SK-N-SH (cell line): ENCODE measurements around the gene ERC2. TPM values are rescaled to one million over a fixed set of nuclear protein-coding genes. Genes with fewer than 3 reads are reported as not detected.

Experiments
- CTCF ChIA-PET: fragments of 300-600, 350-600 bp; formaldehyde crosslinking; extraction: SDS; loops from one replicate; lab custom pipeline; 2021; lab: Yijun Ruan, JAX
- POLR2A ChIA-PET: fragments of 350-600 bp; sonication (Branson Sonifier 250); formaldehyde crosslinking; extraction: SDS; loops from one replicate; lab custom pipeline; 2020; ENCODE audit warnings: antibody characterized with exemption, inconsistent platforms; lab: Yijun Ruan, JAX
- DNase-seq: peaks from one replicate; pipeline ENCODE4 v3.0.0; 2012
- H2AFZ ChIP-seq: fragments of 200-600 bp; sonication (generic); 2 replicates; pipeline ENCODE4 v1.8.1; 2016; ENCODE audit warnings: antibody characterized with exemption, mild to moderate bottlenecking, low read depth
- H3F3A ChIP-seq: fragments of 200-600 bp; sonication (generic); replicated peaks from 2 replicates; pipeline ENCODE3; 2016; ENCODE audit warnings: antibody characterized with exemption, mild to moderate bottlenecking; ENCODE audit not compliant: insufficient read depth
- H3K27ac ChIP-seq, 2 experiments: fragments of 200-500 bp in 1 of 2; fragments of 200-600 bp in 1 of 2; sonication (Bioruptor generic) in 1 of 2; sonication (generic), shearing (Covaris generic) in 1 of 2; 2 replicates each; pipeline versions ENCODE4 v1.5.1 to v1.6.1; 2014 to 2016; ENCODE audit warnings: low read depth in 2 of 2, inconsistent platforms in 1 of 2, low read length in 1 of 2, mild to moderate bottlenecking in 1 of 2, mixed read lengths in 1 of 2
- H3K27me3 ChIP-seq: fragments of 200-600 bp; sonication (generic), shearing (Covaris generic); 2 replicates; pipeline ENCODE4 v1.6.1; 2016; ENCODE audit warnings: mixed run types; ENCODE audit not compliant: insufficient read depth
- H3K36me3 ChIP-seq, 2 experiments: fragments of 200-500 bp in 1 of 2; fragments of 200-600 bp in 1 of 2; sonication (Bioruptor generic) in 1 of 2; sonication (generic) in 1 of 2; replicated peaks in 1 of 2; 2 replicates each; pipeline versions ENCODE3 to v1.5.1; 2014 to 2016; ENCODE audit warnings: low read length in 1 of 2, mild to moderate bottlenecking in 1 of 2; ENCODE audit not compliant: insufficient read depth in 2 of 2, control insufficient read depth in 1 of 2
- H3K4me1 ChIP-seq, 2 experiments: fragments of 200-500 bp in 1 of 2; fragments of 200-600 bp in 1 of 2; sonication (Bioruptor generic) in 1 of 2; sonication (generic), shearing (Covaris generic) in 1 of 2; 2 replicates each; pipeline versions ENCODE4 v1.5.1 to v1.6.1; 2014 to 2016; ENCODE audit warnings: low read depth in 1 of 2, low read length in 1 of 2, mixed run types in 1 of 2; ENCODE audit not compliant: insufficient read depth in 2 of 2, control insufficient read depth in 1 of 2
- H3K4me2 ChIP-seq: fragments of 200-600 bp; sonication (generic), shearing (Covaris generic); 2 replicates; pipeline ENCODE4 v1.6.1; 2017; ENCODE audit warnings: mixed run types
- H3K4me3 ChIP-seq, 2 experiments: fragments of 200-500 bp in 1 of 2; fragments of 200-600 bp in 1 of 2; sonication (Bioruptor generic) in 1 of 2; sonication (generic), shearing (Covaris generic) in 1 of 2; 2 replicates each; pipeline versions ENCODE4 v1.5.1 to v1.8.1; 2014 to 2016; ENCODE audit warnings: low read depth in 2 of 2, inconsistent platforms in 1 of 2, low read length in 1 of 2, mild to moderate bottlenecking in 1 of 2, mixed read lengths in 1 of 2, moderate library complexity in 1 of 2
- H3K79me2 ChIP-seq: fragments of 200-600 bp; sonication (generic); 2 replicates; pipeline ENCODE4 v1.8.1; 2017; ENCODE audit warnings: mild to moderate bottlenecking; ENCODE audit not compliant: insufficient read depth
- H3K9ac ChIP-seq: fragments of 200-600 bp; sonication (generic); 2 replicates; pipeline ENCODE4 v1.6.1; 2017; ENCODE audit warnings: mixed run types
- H3K9me2 ChIP-seq: fragments of 200-600 bp; sonication (generic); 2 replicates; pipeline ENCODE4 v1.6.1; 2017; ENCODE audit warnings: mixed run types
- H3K9me3 ChIP-seq: fragments of 200-600 bp; sonication (generic); 2 replicates; pipeline ENCODE4 v1.6.1; 2017; ENCODE audit warnings: mixed run types, mild to moderate bottlenecking, moderate library complexity
- H4K20me1 ChIP-seq: fragments of 200-600 bp; sonication (generic); 2 replicates; pipeline ENCODE4 v1.6.1; 2017; ENCODE audit warnings: mild to moderate bottlenecking, mixed run types; ENCODE audit not compliant: insufficient read depth
- EP300 ChIP-seq, 2 experiments: IDR thresholded peaks; 2 replicates each; pipeline versions ENCODE4 v1.4.0 to v1.6.1; 2012; ENCODE audit warnings: borderline replicate concordance in 1 of 2, low read depth in 1 of 2, low read length in 1 of 2
- FOSL2 ChIP-seq: IDR thresholded peaks from 2 replicates; pipeline ENCODE4 v1.4.0; 2012; ENCODE audit warnings: low read depth, mild to moderate bottlenecking, moderate library complexity, borderline replicate concordance
- FOXJ3 ChIP-seq: sonication (generic); formaldehyde crosslinking; IDR thresholded peaks from 2 replicates; pipeline ENCODE4 v1.5.1; 2020; ENCODE audit warnings: mild to moderate bottlenecking, missing genetic modification reagents
- JUND ChIP-seq: IDR thresholded peaks from 2 replicates; pipeline ENCODE4 v1.4.0; 2012
- MXI1 ChIP-seq: IDR thresholded peaks from 2 replicates; pipeline ENCODE4 v1.6.1; 2012; ENCODE audit warnings: mild to moderate bottlenecking, low read depth, low read length, improper control_type of control experiment
- NFIC ChIP-seq: IDR thresholded peaks from 2 replicates; pipeline ENCODE4 v1.4.0; 2012; ENCODE audit warnings: borderline replicate concordance
- RCOR1 ChIP-seq: fragments of 150-350 bp; IDR thresholded peaks from 2 replicates; pipeline ENCODE4 v1.6.1; 2017; ENCODE audit warnings: antibody characterized with exemption, low read length
- RXRA ChIP-seq: IDR thresholded peaks from 2 replicates; pipeline ENCODE4 v1.4.0; 2012; ENCODE audit warnings: low read depth, mild to moderate bottlenecking, borderline replicate concordance
- TCF12 ChIP-seq: IDR thresholded peaks from 2 replicates; pipeline ENCODE4 v1.4.0; 2012
- TEAD4 ChIP-seq: IDR thresholded peaks from 2 replicates; pipeline ENCODE4 v1.4.0; 2012; ENCODE audit warnings: mild to moderate bottlenecking, borderline replicate concordance; ENCODE audit not compliant: insufficient read depth
- WGBS: methylation state at CpG from one replicate; pipeline ENCODE4 v1.1.6; 2017; ENCODE audit warnings: low lambda C conversion rate; 5-methylcytosine and 5-hydroxymethylcytosine counted together
- polyA plus RNA-seq, 3 experiments: library from polyadenylated mRNA; depleted of rRNA; stranded (reverse); fragments of >200 nt; gene quantifications; 2 replicates each; pipeline ENCODE4 v1.2.3, GENCODE V29; 2012
- TF ChIP-seq, protein P1 (sequence below): IDR thresholded peaks from 2 replicates; pipeline ENCODE4; 2012
- TF ChIP-seq, protein P2 (sequence below): IDR thresholded peaks from 2 replicates; pipeline ENCODE4 v1.4.0; 2012; ENCODE audit warnings: low read depth, borderline replicate concordance
- TF ChIP-seq, protein P3 (sequence below): IDR thresholded peaks from 2 replicates; pipeline ENCODE4 v1.4.0; 2012; ENCODE audit warnings: low read depth, borderline replicate concordance
- TF ChIP-seq, protein P4 (sequence below): IDR thresholded peaks from 2 replicates; pipeline ENCODE4 v1.6.1; 2012; ENCODE audit warnings: mild to moderate bottlenecking, low read depth, low read length, moderate library complexity
- TF ChIP-seq, protein P5 (sequence below): fragments of 200-600 bp; sonication (generic); IDR thresholded peaks from 2 replicates; pipeline ENCODE4 v1.6.1; 2017; ENCODE audit warnings: antibody characterized with exemption, mild to moderate bottlenecking, moderate library complexity

The ERC2 gene
- polyA plus RNA-seq, 1 of the 3 experiments (the other 2 are of a cell fraction) = 1.6 TPM

DNA sequence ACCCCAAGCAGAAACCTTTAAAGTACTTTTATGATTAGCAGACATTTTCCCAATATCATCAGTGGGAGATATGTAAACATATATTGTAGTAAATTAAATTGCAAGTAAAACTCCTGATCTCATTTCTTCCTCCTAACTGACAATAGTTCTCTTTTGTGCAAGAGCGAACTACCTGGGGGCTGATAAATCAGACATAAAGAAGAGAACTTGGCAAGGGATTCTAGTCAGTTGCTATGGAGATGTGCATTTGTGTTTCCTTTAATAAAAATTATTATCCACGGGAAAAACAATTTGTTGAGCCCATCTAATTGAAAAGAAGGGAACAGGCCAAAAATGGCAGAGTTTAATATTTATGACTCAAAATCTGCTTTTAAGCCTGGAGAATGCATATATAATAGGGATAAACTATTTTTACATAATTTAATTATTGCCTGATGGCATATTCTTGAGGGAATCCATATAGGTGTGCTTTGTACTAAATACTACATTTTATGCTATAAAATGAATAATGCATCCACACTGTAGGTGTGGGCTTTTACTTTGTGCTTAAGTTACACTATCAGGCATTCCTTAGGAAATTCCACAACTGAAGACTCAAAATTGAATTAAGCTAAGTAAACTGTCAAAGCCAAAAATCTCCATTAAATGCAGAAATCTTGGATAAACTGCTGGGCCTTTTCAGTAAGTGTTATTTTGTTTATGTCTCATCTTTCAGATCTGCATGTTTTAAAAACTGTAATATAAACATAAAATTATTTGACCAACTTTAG is 258.1 kb downstream of the ERC2 start (continued):
- TF ChIP-seq FOXJ3 (CRISPR knock-in tag) = no peak

DNA sequence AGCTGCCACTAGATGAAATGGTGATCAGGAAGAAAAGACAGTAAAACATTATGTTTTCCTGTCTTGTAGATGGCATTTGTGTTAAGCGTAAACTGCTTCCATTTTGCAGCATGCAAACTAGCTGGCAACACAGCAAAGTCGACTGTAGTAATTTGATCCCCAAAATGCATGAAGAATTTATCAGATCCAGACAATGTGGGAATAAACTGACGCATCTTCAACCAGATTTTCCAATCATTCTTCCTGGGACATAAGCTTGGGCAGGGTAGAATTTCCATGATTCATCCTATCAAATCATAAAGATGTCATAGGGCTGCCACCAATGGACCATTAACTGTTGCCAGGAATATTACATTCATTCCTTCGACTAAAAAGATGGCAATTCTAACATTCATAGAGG is 260.3 kb downstream of the ERC2 start:
- WGBS = 43% methylated on average over 4 of the region's 4 CpGs
- H3K4me2 ChIP-seq = no peak overlapping the region
- no peaks in the 10 kb centered on the region for H3K9me3 ChIP-seq
- no peak overlapping the region for H3K27ac ChIP-seq
- no peaks in the 10 kb centered on the region for H4K20me1 ChIP-seq
- no peak for DNase-seq
- H3K4me1 ChIP-seq = no peaks in the 10 kb centered on the region; a peak in 1 of 4 replicates
- no peak overlapping the region for H3K9ac ChIP-seq
- no peaks in the 10 kb centered on the region for H3K79me2 ChIP-seq
- peak; percentile 42; the same call in 1 of the 2 replicates for TF ChIP-seq TCF12
- TF ChIP-seq NFIC = no peak; the same call in 1 of the 2 replicates
- TF ChIP-seq MXI1 = no peak
- TF ChIP-seq, protein P1, sequence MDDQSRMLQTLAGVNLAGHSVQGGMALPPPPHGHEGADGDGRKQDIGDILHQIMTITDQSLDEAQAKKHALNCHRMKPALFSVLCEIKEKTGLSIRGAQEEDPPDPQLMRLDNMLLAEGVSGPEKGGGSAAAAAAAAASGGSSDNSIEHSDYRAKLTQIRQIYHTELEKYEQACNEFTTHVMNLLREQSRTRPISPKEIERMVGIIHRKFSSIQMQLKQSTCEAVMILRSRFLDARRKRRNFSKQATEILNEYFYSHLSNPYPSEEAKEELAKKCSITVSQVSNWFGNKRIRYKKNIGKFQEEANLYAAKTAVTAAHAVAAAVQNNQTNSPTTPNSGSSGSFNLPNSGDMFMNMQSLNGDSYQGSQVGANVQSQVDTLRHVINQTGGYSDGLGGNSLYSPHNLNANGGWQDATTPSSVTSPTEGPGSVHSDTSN = peak; percentile 46
- TF ChIP-seq, protein P2, sequence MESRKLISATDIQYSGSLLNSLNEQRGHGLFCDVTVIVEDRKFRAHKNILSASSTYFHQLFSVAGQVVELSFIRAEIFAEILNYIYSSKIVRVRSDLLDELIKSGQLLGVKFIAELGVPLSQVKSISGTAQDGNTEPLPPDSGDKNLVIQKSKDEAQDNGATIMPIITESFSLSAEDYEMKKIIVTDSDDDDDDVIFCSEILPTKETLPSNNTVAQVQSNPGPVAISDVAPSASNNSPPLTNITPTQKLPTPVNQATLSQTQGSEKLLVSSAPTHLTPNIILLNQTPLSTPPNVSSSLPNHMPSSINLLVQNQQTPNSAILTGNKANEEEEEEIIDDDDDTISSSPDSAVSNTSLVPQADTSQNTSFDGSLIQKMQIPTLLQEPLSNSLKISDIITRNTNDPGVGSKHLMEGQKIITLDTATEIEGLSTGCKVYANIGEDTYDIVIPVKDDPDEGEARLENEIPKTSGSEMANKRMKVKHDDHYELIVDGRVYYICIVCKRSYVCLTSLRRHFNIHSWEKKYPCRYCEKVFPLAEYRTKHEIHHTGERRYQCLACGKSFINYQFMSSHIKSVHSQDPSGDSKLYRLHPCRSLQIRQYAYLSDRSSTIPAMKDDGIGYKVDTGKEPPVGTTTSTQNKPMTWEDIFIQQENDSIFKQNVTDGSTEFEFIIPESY = no peak
- TF ChIP-seq, protein P3, sequence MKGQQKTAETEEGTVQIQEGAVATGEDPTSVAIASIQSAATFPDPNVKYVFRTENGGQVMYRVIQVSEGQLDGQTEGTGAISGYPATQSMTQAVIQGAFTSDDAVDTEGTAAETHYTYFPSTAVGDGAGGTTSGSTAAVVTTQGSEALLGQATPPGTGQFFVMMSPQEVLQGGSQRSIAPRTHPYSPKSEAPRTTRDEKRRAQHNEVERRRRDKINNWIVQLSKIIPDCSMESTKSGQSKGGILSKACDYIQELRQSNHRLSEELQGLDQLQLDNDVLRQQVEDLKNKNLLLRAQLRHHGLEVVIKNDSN = no peak
- TF ChIP-seq, protein P4, sequence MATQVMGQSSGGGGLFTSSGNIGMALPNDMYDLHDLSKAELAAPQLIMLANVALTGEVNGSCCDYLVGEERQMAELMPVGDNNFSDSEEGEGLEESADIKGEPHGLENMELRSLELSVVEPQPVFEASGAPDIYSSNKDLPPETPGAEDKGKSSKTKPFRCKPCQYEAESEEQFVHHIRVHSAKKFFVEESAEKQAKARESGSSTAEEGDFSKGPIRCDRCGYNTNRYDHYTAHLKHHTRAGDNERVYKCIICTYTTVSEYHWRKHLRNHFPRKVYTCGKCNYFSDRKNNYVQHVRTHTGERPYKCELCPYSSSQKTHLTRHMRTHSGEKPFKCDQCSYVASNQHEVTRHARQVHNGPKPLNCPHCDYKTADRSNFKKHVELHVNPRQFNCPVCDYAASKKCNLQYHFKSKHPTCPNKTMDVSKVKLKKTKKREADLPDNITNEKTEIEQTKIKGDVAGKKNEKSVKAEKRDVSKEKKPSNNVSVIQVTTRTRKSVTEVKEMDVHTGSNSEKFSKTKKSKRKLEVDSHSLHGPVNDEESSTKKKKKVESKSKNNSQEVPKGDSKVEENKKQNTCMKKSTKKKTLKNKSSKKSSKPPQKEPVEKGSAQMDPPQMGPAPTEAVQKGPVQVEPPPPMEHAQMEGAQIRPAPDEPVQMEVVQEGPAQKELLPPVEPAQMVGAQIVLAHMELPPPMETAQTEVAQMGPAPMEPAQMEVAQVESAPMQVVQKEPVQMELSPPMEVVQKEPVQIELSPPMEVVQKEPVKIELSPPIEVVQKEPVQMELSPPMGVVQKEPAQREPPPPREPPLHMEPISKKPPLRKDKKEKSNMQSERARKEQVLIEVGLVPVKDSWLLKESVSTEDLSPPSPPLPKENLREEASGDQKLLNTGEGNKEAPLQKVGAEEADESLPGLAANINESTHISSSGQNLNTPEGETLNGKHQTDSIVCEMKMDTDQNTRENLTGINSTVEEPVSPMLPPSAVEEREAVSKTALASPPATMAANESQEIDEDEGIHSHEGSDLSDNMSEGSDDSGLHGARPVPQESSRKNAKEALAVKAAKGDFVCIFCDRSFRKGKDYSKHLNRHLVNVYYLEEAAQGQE = no peak
- TF ChIP-seq TEAD4 = no peak
- TF ChIP-seq JUND = 0 out of 2 replicates have a peak, but pooled peaks have one; percentile 15
- TF ChIP-seq, protein P5, sequence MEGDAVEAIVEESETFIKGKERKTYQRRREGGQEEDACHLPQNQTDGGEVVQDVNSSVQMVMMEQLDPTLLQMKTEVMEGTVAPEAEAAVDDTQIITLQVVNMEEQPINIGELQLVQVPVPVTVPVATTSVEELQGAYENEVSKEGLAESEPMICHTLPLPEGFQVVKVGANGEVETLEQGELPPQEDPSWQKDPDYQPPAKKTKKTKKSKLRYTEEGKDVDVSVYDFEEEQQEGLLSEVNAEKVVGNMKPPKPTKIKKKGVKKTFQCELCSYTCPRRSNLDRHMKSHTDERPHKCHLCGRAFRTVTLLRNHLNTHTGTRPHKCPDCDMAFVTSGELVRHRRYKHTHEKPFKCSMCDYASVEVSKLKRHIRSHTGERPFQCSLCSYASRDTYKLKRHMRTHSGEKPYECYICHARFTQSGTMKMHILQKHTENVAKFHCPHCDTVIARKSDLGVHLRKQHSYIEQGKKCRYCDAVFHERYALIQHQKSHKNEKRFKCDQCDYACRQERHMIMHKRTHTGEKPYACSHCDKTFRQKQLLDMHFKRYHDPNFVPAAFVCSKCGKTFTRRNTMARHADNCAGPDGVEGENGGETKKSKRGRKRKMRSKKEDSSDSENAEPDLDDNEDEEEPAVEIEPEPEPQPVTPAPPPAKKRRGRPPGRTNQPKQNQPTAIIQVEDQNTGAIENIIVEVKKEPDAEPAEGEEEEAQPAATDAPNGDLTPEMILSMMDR = no peak
- no peak for TF ChIP-seq EP300 (IDR thresholded peaks at IDR 0.05; ENCODE audit: borderline replicate concordance in 1 of 2, low read depth in 1 of 2, low read length in 1 of 2)
- TF ChIP-seq RCOR1 = no peak
- peak; percentile 16; the same call in 1 of the 2 replicates for TF ChIP-seq FOSL2
- no peak for TF ChIP-seq RXRA
- ChIA-PET POLR2A (no interaction called here), CTCF (no interaction called here)
- H3F3A ChIP-seq = no peaks in the 10 kb centered on the region
- no peak overlapping the region for H3K4me3 ChIP-seq
- H3K36me3 ChIP-seq = no peaks in the 10 kb centered on the region
- no peaks in the 10 kb centered on the region for H3K9me2 ChIP-seq
- no peak overlapping the region for H2AFZ ChIP-seq
- H3K27me3 ChIP-seq = no peaks in the 10 kb centered on the region
